ENCODE measurements around the gene OLR1.

- TF ChIP-seq EP300 (IDR thresholded peaks at IDR 0.05), result no peak
- TF ChIP-seq, protein P1, sequence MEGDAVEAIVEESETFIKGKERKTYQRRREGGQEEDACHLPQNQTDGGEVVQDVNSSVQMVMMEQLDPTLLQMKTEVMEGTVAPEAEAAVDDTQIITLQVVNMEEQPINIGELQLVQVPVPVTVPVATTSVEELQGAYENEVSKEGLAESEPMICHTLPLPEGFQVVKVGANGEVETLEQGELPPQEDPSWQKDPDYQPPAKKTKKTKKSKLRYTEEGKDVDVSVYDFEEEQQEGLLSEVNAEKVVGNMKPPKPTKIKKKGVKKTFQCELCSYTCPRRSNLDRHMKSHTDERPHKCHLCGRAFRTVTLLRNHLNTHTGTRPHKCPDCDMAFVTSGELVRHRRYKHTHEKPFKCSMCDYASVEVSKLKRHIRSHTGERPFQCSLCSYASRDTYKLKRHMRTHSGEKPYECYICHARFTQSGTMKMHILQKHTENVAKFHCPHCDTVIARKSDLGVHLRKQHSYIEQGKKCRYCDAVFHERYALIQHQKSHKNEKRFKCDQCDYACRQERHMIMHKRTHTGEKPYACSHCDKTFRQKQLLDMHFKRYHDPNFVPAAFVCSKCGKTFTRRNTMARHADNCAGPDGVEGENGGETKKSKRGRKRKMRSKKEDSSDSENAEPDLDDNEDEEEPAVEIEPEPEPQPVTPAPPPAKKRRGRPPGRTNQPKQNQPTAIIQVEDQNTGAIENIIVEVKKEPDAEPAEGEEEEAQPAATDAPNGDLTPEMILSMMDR (IDR thresholded peaks at IDR 0.05), result no peak
Observed at GRCh38 chr12:10174986-10175614, 3.2 kb upstream of the OLR1 start.

Measured in esophagus muscularis mucosa (tissue), 3 donors.